HG03457 (cell line): Measurements from ENCODE around the gene ZC3H6.
"Not testable (repeated sequence)": the region's sequence is repeated elsewhere in the genome, so short reads cannot be mapped to it uniquely, and the experiment has no call there.

Experiments used
- ATAC-seq: cut with Tn5 transposase; IDR thresholded peaks from one replicate; pipeline ENCODE4 v1.9.1; 2021; ENCODE audit warnings: moderate number of reproducible peaks; ENCODE audit not compliant: unreplicated experiment

ZC3H6 gene

DNA sequence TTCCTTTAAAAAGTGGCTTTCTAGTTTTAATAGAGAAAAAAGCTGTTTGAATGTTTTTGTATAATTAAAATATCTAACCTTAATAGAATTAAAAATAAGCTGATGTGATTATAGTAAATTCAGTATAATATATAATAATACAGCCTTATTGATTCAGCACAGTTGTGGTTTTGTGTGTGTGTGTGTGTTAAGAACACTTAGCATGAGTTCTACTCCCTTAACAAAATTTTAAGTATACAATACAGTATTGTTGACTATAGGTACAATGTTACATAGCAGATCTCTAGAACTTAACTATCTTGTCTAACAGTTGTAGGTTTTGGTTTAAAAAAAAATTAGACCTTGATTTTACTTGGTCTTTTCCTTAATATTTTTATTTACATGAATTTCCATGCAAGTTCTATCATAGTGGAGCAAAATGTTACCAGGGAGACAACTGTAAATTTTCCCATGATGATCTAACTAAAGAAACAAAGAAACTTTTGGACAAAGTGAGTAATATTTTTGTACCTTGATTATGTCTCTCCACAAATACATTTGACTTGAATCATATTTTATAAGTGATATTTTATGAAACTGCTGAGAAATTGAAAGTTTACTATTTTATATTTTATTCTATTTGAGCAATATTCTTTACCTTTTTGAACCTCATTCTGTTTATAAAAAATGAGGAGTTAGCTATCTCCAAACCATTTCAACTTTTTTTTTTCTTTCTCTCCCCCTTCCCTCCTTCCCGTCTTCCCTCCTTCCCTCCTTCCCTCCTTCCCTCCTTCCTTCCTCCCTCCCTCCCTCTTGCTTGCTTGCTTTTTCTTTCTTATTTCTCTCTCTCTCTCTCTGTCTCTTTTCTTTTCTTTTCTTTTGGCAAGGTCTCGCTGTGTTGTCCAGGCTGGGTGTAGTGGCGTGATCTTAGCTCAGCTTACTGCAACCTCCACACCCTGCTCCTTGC lies 46.3 kb downstream of the ZC3H6 start:
- no peak for ATAC-seq

GRCh38 chr2:112322919-112323318 lies 47.5 kb downstream of the ZC3H6 start:
- ATAC-seq, result no peak

- no peak for ATAC-seq
Observed at GRCh38 chr2:112332123-112332696, 56.8 kb downstream of the ZC3H6 start.

- ATAC-seq, result no peak
Observed at GRCh38 chr2:112335600-112335999, 60.2 kb downstream of the ZC3H6 start.

GRCh38 chr2:112339986-112340385 lies 64.6 kb downstream of the ZC3H6 start:
- ATAC-seq, result no peak

DNA sequence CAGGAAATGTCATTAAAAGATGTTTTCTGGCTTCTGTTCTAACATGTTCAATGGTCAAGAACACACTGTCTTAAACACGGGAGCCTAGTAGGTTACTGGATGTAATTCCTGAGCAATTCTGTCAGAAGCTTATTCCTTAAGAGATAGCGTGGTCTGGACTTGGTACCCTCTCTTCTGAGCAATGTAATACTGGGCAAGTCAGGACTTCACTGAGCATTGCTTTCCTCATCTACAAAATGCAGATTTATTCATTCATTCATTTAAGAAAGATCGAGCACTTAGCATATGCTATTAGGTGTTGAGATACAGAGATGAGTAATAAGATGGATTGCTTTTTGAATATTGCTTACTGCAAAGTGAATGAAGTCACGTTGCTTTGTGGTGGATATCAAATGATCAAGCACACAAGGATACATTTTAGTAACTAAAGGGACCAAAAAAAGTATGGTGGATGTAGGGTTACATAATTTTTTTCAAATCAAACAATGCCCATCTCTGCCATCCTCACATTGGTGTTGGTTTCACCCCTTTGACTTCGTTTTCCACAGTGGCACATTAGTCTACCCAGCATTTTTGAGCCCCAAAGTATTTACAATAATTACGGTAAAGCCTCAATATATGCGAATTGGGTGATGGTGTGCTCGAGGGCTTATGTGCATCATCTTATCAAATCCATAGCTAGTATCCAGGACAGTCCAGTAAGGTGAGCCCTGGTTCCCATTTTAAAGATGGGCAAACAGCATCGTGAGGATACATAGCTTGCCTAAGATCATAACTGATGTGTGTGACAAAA lies 65.3 kb downstream of the ZC3H6 start:
- no peak for ATAC-seq

GRCh38 chr2:112342067-112342550 lies 66.7 kb downstream of the ZC3H6 start:
- ATAC-seq, result no peak

DNA sequence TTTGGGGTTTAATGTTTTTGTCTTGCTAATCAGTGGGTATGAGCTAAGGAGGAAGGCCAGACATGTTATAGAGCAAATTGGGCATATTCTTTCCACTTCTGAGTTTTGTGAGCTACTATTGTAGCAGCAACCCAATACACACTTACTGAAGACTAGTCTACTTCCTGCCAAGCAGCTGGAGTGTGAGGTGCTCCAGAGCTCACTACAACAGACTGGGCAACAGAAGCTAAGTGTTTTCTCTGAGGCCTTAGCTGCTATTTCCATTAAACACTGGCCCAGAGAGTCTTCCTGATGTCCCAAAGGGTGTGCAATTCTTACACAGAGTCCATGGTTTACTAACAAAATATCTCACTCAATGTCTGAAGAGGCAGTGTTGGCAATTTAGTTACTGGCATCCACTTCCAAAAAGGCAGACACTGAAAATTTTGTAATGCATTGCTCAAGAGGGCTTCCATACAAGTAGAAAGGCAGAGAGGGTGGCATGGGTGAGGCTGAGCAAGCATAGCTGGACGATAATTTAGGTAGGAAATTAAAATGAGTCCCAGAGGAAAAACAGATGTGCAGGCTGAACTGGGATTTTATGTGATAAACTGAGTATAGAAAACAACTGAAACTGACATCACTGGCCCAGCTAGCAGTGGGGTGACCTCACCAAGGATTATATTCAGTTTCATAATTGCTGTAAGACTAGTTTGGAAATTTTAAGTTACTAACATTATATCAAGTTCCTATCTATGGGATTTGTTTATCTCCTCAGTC lies 68.6 kb downstream of the ZC3H6 start:
- ATAC-seq, result no peak

DNA sequence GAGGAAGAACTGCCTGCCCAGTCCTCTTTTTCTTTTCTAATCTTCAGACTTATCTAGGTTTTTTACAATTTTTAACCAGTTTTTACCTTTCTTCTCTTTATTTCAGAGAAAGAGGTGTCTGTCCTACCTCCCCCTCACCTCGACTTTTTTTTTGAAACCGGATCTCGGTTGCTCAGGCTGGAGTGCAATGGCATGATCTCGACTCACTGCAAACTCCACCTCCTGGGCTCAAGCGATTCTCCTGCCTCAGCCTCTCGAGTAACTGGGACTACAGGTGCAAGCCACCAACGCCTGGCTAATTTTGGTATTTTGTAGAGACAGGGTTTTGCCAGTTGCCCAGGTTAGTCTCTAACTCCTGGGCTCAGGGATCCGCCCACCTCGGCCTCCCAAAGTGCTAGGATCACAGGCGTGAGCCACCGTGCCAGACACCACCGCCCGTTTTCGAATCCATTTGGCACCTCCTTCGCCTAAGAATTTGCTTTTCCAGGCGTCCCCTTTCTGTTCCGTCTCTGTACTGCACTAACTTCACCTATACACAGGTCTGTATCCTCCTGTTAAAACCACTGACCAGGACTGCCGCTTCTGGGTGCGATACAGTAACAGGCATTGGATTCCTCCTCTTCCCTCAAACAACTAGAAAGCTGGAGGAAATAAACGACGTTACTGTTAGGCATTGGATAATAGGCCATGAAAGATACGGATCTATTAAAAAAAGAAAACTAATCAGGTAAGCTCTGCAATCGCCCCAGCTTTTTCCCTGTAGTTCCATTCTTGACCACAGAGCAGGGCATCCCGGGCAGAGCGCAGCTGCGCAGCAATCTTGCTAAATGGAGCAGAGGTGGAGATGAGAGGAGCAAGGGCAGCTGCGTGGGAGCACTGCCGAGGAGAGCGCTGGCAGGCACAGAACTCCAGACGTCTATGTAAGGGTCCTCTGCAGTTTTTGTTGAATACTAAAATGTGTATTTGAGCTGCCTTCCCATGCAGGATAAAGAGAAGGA lies 69.9 kb downstream of the ZC3H6 start:
- no peak for ATAC-seq

DNA sequence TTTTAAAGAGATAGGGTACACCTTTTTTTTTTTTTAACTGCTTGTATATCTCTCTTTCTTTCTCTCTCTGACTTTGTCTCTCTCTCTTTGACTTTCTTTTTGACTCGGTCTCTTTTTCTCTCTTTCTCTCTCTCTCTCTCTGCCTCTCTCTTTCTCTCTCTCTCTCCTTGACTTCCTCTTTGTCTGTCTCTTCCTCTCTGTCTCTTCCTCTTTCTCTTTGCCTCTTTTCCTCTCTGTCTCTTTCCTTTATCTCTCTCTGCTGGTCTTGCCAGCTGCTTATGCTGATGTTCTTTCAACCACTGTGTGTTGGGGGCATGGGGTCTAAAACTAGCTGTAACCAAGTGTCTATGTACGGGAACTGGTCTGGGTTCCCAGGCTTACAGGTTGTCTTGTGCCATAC lies 76.9 kb downstream of the ZC3H6 start:
- ATAC-seq, result not testable (repeated sequence)

DNA sequence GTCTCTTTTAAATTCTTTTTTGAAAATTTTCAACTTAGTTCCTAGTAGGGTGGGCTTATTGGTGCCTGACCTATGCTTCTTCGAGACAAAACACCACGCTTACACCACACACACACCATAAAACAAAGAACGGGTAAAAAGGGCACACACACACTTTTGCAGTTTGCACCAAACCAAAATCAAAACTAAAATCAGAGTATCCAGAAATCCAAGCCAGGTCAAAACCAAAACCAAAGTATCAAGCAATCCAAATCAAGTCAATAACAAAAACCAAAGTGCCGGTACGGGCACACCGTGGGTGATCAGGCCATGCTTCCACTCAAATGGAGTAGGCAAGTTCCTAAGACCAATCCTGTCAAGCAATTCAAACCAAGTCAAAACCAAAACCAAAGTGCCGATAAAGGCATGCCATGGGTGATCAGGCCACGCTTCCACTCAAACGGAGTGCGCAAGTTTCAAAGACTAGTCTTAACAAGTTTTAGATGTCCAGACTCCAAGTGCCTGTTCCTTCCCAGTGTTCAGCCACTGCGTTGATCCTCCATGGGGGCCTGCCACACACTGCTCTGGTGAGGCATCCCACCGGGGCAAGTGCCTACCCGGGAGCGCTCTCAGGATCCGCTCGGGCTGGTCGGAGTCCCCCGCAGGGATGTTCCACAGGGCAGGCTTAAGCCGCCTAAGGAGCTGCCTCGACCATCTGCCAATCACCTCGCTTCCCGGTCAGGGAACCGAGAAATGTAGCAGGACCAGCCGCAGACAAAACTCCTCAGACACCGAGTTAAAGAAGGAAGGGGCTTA lies 77.6 kb downstream of the ZC3H6 start:
- not testable (repeated sequence) for ATAC-seq

- not testable (repeated sequence) for ATAC-seq
Observed at GRCh38 chr2:112354335-112354734, 78.9 kb downstream of the ZC3H6 start.

DNA sequence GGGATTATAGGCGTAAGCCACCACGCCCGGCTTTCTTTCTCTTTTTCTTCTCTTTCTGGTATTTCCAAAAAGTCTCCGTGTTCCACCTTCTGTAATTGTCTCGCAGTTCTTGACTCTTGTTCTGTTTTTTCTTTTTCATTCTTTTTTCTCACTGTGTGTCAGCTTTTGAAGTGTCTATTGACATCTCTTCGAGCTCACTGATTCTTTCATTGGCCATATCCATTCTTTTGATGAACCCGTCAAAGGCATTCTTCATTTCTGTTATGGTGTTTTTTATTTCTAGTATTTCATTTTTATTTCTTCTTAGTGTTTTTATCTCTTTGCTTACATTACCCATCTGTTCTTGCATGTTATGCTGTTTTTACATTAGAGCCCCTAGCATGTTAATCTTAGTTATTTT lies 84.7 kb downstream of the ZC3H6 start:
- not testable (repeated sequence) for ATAC-seq
